Smooth muscle cell (in vitro differentiated cells): ENCODE measurements around the gene TPRN. TPM values are rescaled to one million over a fixed set of nuclear protein-coding genes. Genes with fewer than 3 reads are reported as not detected.

Experiments
- DNase-seq: peaks from one replicate; lab custom pipeline; 2025; ENCODE audit not compliant: unreplicated experiment; lab: John Stamatoyannopoulos, UW
- H2AFZ ChIP-seq: fragments of 200-600 bp; sonication (generic); 2 replicates; pipeline ENCODE4 v1.6.0; 2016; ENCODE audit warnings: antibody characterized with exemption, low read depth, mild to moderate bottlenecking
- H3F3A ChIP-seq: fragments of 200-600 bp; sonication (generic); 2 replicates; pipeline ENCODE4 v1.6.0; 2017; ENCODE audit warnings: antibody characterized with exemption, low read depth
- H3K27ac ChIP-seq: fragments of 200-600 bp; sonication (generic); 2 replicates; pipeline ENCODE4 v1.5.1; 2016; ENCODE audit warnings: low read depth, mild to moderate bottlenecking
- H3K27me3 ChIP-seq: fragments of 200-600 bp; sonication (generic); 2 replicates; pipeline ENCODE4 v1.6.1; 2016; ENCODE audit warnings: low read depth, mild to moderate bottlenecking
- H3K36me3 ChIP-seq: fragments of 200-600 bp; sonication (generic); 2 replicates; pipeline ENCODE4 v1.5.1; 2016; ENCODE audit warnings: low read depth
- H3K4me1 ChIP-seq: fragments of 200-600 bp; sonication (generic); 2 replicates; pipeline ENCODE4 v1.5.1; 2016; ENCODE audit warnings: low read depth
- H3K4me2 ChIP-seq: fragments of 200-600 bp; sonication (generic); 2 replicates; pipeline ENCODE4 v1.6.0; 2016; ENCODE audit warnings: mild to moderate bottlenecking
- H3K4me3 ChIP-seq: fragments of 200-600 bp; sonication (generic); 2 replicates; pipeline ENCODE4 v1.5.1; 2016; ENCODE audit warnings: mild to moderate bottlenecking
- H3K79me2 ChIP-seq: fragments of 200-600 bp; sonication (generic); 2 replicates; pipeline ENCODE4 v1.6.0; 2016; ENCODE audit warnings: low read depth, mild to moderate bottlenecking
- H3K9ac ChIP-seq: fragments of 200-600 bp; sonication (generic); 2 replicates; pipeline ENCODE4 v1.6.0; 2016; ENCODE audit warnings: low read depth
- H3K9me3 ChIP-seq: fragments of 200-600 bp; sonication (generic); replicated peaks from 2 replicates; pipeline ENCODE4 v1.5.1; 2016; ENCODE audit warnings: low read depth
- H4K20me1 ChIP-seq: fragments of 200-600 bp; sonication (generic); 2 replicates; pipeline ENCODE4 v1.6.0; 2016; ENCODE audit warnings: low read depth
- WGBS: methylation state at CpG from one replicate; pipeline ENCODE4 v1.1.7; 2016; ENCODE audit warnings: low lambda C conversion rate; 5-methylcytosine and 5-hydroxymethylcytosine counted together
- polyA plus RNA-seq: library from polyadenylated mRNA; unstranded; fragments of >200 nt; fragmentation: Nextera tagmentation; extraction: Ambion mirVana; gene quantifications from 2 replicates; pipeline ENCODE4 v1.2.1, GENCODE V29; 2016
- total RNA-seq: library from RNA; depleted of rRNA; stranded (reverse); fragments of >200 nt; gene quantifications from 2 replicates; pipeline ENCODE4 v1.2.3, GENCODE V29; 2014
- TF ChIP-seq, protein P1 (sequence below): fragments of 200-600 bp; sonication (generic); IDR thresholded peaks from 2 replicates; pipeline ENCODE4 v1.5.1; 2017; ENCODE audit warnings: borderline replicate concordance, mild to moderate bottlenecking, antibody characterized with exemption; ENCODE audit not compliant: insufficient read depth, poor library complexity, severe bottlenecking

The TPRN gene
- total and polyA plus RNA-seq, 2 experiments from 2014 or later, result 4.0 to 19.0 TPM

DNA sequence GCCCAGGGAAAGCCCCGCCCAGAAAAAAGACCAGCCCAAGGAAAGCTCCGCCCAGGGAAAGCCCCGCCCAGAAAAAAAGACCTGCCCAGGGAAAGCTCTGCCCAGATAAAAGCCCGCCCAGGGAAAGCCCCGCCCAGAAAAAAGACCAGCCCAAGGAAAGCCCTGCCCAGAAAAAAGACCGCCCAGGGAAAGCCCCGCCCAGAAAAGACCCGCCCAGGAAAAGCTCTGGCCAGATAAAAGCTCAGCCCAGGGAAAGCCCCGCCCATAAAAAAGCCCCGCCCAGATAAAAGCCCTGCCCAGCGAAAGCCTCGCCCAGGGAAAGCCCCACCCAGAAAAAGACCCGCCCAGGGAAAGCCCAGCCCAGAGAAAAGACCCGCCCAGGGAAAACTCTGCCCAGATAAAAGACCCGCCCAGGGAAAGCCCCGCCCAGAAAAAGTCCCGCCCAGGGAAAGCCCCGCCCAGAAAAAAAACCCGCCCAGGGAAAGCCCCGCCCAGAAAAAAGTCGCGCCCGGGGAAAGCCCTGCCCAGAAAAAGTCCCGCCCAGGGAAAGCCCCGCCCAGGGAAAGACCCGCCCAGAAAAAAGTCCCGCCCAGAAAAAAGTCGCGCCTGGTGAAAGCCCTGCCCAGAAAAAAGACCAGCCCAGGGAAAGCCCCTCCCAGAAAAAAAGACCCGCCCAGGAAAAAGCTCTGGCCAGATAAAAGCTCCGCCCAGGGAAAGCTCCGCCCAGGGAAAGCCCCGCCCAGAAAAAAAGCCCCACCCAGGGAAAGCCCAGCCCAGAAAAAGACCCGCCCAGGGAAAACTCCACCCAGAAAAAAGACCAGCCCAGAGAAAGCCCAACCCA, 49.7 kb downstream of the TPRN start:
- peaks cover 8% of the 10 kb centered on the region for H3K27me3 ChIP-seq
- DNase-seq, result no peak
- H3K79me2 ChIP-seq, result no peaks in the 10 kb centered on the region
- TF ChIP-seq, protein P1, sequence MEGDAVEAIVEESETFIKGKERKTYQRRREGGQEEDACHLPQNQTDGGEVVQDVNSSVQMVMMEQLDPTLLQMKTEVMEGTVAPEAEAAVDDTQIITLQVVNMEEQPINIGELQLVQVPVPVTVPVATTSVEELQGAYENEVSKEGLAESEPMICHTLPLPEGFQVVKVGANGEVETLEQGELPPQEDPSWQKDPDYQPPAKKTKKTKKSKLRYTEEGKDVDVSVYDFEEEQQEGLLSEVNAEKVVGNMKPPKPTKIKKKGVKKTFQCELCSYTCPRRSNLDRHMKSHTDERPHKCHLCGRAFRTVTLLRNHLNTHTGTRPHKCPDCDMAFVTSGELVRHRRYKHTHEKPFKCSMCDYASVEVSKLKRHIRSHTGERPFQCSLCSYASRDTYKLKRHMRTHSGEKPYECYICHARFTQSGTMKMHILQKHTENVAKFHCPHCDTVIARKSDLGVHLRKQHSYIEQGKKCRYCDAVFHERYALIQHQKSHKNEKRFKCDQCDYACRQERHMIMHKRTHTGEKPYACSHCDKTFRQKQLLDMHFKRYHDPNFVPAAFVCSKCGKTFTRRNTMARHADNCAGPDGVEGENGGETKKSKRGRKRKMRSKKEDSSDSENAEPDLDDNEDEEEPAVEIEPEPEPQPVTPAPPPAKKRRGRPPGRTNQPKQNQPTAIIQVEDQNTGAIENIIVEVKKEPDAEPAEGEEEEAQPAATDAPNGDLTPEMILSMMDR, result no peak
- 55% methylated on average over 19 of the region's 34 CpGs for WGBS
- H3F3A ChIP-seq, result no peaks in the 10 kb centered on the region
- H3K4me3 ChIP-seq, result no peak overlapping the region
- no peaks in the 10 kb centered on the region for H3K36me3 ChIP-seq
- no peaks in the 10 kb centered on the region for H3K4me1 ChIP-seq
- H3K9me3 ChIP-seq, result no peaks in the 10 kb centered on the region
- H4K20me1 ChIP-seq, result no peaks in the 10 kb centered on the region
- H3K9ac ChIP-seq, result no peak overlapping the region
- H3K27ac ChIP-seq, result no peak overlapping the region
- no peak overlapping the region for H3K4me2 ChIP-seq
- H2AFZ ChIP-seq, result no peak overlapping the region

DNA sequence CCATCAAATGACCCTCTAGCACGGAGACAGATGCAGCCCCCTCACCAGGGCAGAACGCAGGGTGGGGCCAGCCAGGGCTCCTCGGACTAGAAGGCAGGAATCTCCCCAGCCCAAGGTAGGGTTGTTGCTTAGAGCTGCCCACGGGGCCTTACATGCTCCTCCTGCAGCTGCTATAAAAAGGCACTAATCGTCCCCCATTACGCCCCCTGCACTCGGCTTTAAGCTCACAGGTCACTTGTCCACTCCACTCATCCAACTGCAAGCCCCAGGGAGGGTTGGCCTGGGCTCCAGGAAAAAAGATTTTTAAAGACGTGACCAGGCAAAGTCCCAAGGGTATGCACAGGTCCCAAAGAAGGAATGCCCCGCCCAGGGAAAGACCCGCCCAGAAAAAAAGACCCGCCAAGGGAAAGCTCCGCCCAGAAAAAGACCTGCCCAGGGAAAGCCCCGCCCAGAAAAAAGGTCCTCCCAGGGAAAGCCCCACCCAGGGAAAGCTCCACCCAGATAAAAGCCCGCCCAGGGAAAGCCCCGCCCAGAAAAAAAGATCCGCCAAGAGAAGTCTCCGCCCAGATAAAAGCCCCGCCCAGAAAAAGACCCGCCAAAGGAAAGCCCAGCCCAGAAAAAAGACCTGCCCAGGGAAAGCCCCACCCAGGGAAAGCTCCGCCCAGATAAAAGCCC, 50.5 kb downstream of the TPRN start:
- WGBS, result 80% methylated on average over 20 of the region's 20 CpGs

DNA sequence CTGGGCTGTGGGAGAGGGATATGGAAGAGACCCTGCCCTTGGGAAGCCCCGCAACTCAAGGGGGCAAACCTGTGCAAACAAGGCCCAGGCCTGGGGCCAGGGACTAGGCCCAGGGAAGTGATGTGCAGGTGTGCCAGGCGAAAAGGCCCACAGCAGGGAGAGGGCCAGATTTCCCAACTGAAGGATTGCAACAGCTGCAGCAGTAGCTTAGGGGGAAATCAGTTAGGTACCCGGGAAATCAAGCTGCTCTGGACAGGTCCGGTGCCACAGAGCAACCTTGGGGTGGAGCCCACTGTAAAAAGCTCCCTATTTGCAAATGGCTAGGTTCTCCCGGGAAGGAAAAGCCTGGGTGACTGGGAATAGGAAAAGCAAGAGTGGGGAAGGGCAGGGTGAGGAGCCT, 51.2 kb downstream of the TPRN start:
- Histone ChIP-seq H3K79me2 (no peaks in the 10 kb centered on the region), H3K4me2 (no peak overlapping the region), H3K36me3 (no peaks in the 10 kb centered on the region), H3F3A (no peaks in the 10 kb centered on the region), H4K20me1 (no peaks in the 10 kb centered on the region), H3K4me1 (no peaks in the 10 kb centered on the region), H2AFZ (no peak overlapping the region), H3K27me3 (peaks cover 3% of the 10 kb centered on the region), H3K9ac (no peak overlapping the region), H3K27ac (no peak overlapping the region), H3K9me3 (no peaks in the 10 kb centered on the region), H3K4me3 (no peak overlapping the region)
- TF ChIP-seq, protein P1, result no peak
- WGBS, result 83% methylated on average over 5 of the region's 5 CpGs
- DNase-seq, result no peak

More for the DNA sequence above, 50.5 kb downstream of the TPRN start:
- Histone ChIP-seq H3K4me1 (no peaks in the 10 kb centered on the region), H3K27me3 (peaks cover 3% of the 10 kb centered on the region), H3K79me2 (no peaks in the 10 kb centered on the region), H2AFZ (no peak overlapping the region), H3K4me3 (no peak overlapping the region), H3K36me3 (no peaks in the 10 kb centered on the region), H3K9ac (no peak overlapping the region), H3K9me3 (no peaks in the 10 kb centered on the region), H3K27ac (no peak overlapping the region), H3F3A (no peaks in the 10 kb centered on the region), H4K20me1 (no peaks in the 10 kb centered on the region), H3K4me2 (no peak overlapping the region)
- TF ChIP-seq, protein P1, result no peak
- DNase-seq, result no peak
